Sigmoid colon (tissue), 7 donors: Measurements from ENCODE around the gene AMPD1. TPM values are rescaled to one million over a fixed set of nuclear protein-coding genes. Genes with fewer than 3 reads are reported as not detected.

Source experiments
- DNase-seq: peaks from one replicate; pipeline ENCODE4 v3.0.0-alpha.2; 2019
- H3K27ac ChIP-seq, 4 donors: fragments of 200-600 bp; sonication (generic); one replicate each; pipeline ENCODE4 v1.5.1; 2016 to 2019; ENCODE audit warnings: mild to moderate bottlenecking in 1 of 4
- H3K27me3 ChIP-seq, 3 donors: fragments of 200-600 bp; sonication (generic); one replicate each; pipeline ENCODE4 v1.5.1; 2019; ENCODE audit warnings: mild to moderate bottlenecking in 1 of 3
- H3K36me3 ChIP-seq, 4 donors: fragments of 200-600 bp; sonication (generic); one replicate each; pipeline ENCODE4 v1.5.1; 2016 to 2019
- H3K4me1 ChIP-seq, 4 donors: fragments of 200-600 bp; sonication (generic); one replicate each; pipeline ENCODE4 v1.5.1; 2017 to 2019
- H3K4me3 ChIP-seq, 4 donors: fragments of 200-600 bp; sonication (generic); one replicate each; pipeline ENCODE4 v1.5.1; 2017 to 2019; ENCODE audit warnings: mild to moderate bottlenecking in 2 of 4, moderate library complexity in 1 of 4
- H3K9me3 ChIP-seq, 4 donors: fragments of 200-600 bp in 3 of 4; sonication (generic) in 3 of 4; one replicate each; pipeline versions ENCODE4 v1.5.1 to v1.6.1; 2013 to 2019
- EP300 ChIP-seq, 4 donors: sonication (generic); formaldehyde crosslinking; IDR thresholded peaks; one replicate each; pipeline ENCODE4 v1.6.1; 2017; ENCODE audit warnings: antibody characterized with exemption in 4 of 4
- POLR2A ChIP-seq, 2 donors: fragments of 450-650 bp; IDR thresholded peaks; one replicate each; pipeline ENCODE4 v1.6.1; 2016; ENCODE audit warnings: antibody characterized with exemption in 2 of 2, mild to moderate bottlenecking in 2 of 2, moderate library complexity in 2 of 2
- POLR2AphosphoS5 ChIP-seq, 4 donors: sonication (generic); formaldehyde crosslinking; IDR thresholded peaks; one replicate each; pipeline ENCODE4 v1.6.1; 2017; ENCODE audit warnings: antibody characterized with exemption in 4 of 4
- WGBS, 2 donors: extraction: QIAGEN DNeasy Blood & Tissue Kit; methylation state at CpG; one replicate each; pipeline ENCODE4 v1.1.7; 2013; 5-methylcytosine and 5-hydroxymethylcytosine counted together
- intact Hi-C: fragments of 100-400 bp; cut with DNase I; formaldehyde crosslinking; loops from one replicate; pipeline ENCODE4 v1.15.1; 2023
- polyA plus RNA-seq, 3 donors: library from polyadenylated mRNA; stranded (reverse); fragments of 200-250 nt; gene quantifications; one replicate each; pipeline ENCODE4 v1.2.3, GENCODE V29; 2013
- total RNA-seq, 4 donors: library from RNA; depleted of rRNA; stranded (reverse); fragments of >200 nt; gene quantifications; one replicate each; pipeline ENCODE4 v1.1.0, GENCODE V29; 2016
- TF ChIP-seq, protein P1 (sequence below), 4 experiments: fragments of 450-650 bp in 3 of 4; fragments of 200-600 bp in 1 of 4; IDR thresholded peaks; one replicate each; pipeline ENCODE4 v1.5.1; 2016 to 2019; ENCODE audit warnings: antibody characterized with exemption in 4 of 4, mild to moderate bottlenecking in 3 of 4, moderate library complexity in 2 of 4
- donor health status: healthy with polysubstance abuse.
- donor health status: Bipolar disorder and iron deficiency.
- donor health status: healthy.

The AMPD1 gene
- total and polyA plus RNA-seq, 7 donors = 0.92 TPM; not detected in 6

DNA sequence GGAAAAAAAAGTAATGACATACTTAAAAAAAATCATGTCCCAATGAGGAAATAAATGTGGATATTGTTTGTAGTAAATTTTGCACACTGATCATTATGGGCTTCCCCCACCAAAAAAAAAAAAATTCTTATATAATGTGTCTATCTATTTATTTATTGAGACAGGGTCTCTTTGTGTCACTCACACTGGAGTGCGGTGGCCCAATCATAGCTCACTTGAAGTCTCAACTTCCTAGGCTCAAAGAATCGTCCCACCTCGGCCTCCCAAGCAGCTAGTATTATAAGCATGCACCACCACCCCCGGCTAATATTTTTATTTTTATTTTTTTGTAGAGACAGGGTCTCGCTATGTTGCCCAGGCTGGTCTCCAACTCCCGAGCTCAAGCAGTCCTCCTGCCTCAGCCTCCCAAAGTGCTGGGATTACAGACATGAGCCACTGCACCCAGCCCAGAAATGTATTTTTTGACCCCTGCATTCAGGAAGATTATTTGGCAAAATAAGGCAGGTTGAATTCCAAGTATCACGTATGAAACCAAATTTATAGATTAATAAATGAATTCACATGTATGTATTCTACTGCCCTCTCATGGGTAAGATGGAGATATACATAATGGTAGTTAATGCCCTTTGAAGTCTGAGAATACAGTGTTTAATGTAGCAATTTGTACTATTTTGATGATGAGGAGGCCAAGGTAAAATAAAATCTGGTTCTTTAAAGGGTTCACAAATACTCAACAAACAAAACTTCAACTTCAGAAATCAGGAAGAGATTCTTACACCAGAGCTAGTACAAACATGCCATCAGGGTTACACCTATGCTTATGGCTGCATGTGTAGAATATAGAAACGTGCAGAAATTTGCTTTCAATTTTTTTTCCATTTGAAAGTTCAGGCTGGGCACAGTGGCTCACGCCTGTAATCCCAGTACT is 24.1 kb downstream of the AMPD1 start:
- Histone ChIP-seq H3K27me3 (no peaks in the 10 kb centered on the region), H3K4me1 (peaks cover 0 to 16% (median 7%) of the 10 kb centered on the region in 4 donors), H3K9me3 (no peaks in the 10 kb centered on the region), H3K27ac (no peak overlapping the region), H3K36me3 (no peaks in the 10 kb centered on the region), H3K4me3 (no peak overlapping the region)
- TF ChIP-seq POLR2AphosphoS5 (IDR thresholded peaks at IDR 0.05) (no peak), POLR2A (IDR thresholded peaks at IDR 0.05) (no peak), EP300 (IDR thresholded peaks at IDR 0.05) (no peak)
- TF ChIP-seq, protein P1, sequence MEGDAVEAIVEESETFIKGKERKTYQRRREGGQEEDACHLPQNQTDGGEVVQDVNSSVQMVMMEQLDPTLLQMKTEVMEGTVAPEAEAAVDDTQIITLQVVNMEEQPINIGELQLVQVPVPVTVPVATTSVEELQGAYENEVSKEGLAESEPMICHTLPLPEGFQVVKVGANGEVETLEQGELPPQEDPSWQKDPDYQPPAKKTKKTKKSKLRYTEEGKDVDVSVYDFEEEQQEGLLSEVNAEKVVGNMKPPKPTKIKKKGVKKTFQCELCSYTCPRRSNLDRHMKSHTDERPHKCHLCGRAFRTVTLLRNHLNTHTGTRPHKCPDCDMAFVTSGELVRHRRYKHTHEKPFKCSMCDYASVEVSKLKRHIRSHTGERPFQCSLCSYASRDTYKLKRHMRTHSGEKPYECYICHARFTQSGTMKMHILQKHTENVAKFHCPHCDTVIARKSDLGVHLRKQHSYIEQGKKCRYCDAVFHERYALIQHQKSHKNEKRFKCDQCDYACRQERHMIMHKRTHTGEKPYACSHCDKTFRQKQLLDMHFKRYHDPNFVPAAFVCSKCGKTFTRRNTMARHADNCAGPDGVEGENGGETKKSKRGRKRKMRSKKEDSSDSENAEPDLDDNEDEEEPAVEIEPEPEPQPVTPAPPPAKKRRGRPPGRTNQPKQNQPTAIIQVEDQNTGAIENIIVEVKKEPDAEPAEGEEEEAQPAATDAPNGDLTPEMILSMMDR (IDR thresholded peaks at IDR 0.05) = no peak
- WGBS, 2 donors = 51 to 65% methylated on average over 9 of the region's 9 CpGs
- DNase-seq = no peak
- intact Hi-C loops = loop anchor here (2.0 kb wide), 1 partner anchor 90 kb away; the partner anchor contains the start of gene BCAS2

DNA sequence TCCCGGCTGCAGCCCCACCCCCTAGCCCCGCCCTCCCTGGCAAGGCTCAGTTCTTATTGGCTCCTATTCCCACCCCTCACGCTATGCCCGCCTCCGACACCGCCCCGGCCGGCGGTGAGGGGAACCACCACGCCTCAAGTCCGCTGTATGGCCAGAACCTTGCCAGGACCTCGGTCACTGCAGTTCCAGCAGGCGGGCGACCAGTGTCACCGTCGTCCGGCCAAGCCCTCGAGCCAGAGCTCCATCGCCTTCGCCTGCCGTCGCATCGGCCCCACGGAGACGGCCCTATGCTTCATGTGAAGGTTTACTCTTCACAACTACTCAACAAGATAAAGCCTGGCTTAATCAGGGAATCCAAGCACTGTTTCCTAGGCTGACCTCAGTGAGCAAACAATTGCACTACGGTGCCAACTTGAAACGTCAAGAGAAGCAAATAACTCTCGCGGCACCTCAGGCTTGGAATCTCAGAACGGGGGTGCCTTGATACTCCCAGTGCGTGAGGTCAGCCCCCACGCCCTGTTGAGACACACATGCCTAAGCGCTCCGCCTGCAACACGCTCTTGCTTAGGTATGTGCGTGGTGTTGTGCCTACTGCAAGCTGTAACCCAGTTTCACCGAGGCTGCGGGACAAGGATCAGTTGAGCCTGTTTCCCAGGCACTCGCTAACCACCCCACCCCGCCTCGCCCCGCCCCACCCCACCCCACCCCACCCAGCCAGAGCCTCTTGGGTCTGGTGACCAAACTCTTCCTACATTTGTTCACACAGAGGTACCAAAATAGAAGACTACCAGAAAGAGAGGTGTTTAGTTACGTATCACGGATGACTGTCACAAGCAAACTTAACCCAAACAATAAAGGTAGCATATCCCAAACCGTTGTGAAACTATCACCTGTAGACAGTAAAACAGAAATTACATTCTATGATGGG is 25.0 kb downstream of the AMPD1 start:
- H3K36me3 ChIP-seq = no peaks in the 10 kb centered on the region
- 1 to 3% methylated on average over 45 of the region's 45 CpGs for WGBS, 2 donors
- peaks cover 0 to 16% (median 7%) of the 10 kb centered on the region in 4 donors for H3K4me1 ChIP-seq
- H3K4me3 ChIP-seq = peak overlapping the region; percentile 63 to 88 (median 78)
- H3K27ac ChIP-seq = peak overlapping the region; percentile 66 to 79 (median 77)
- no peaks in the 10 kb centered on the region for H3K27me3 ChIP-seq
- H3K9me3 ChIP-seq = no peaks in the 10 kb centered on the region
- intact Hi-C loops = loop anchor here (1.0 to 2.0 kb wide), 2 partner anchors 46 to 90 kb away; partner anchors contain the start of genes BCAS2 and NRAS
- no peak for TF ChIP-seq EP300 (IDR thresholded peaks at IDR 0.05)
- TF ChIP-seq, protein P1 (IDR thresholded peaks at IDR 0.05) = peak in 2 of 4 experiments; percentile 14 to 22
- no peak for TF ChIP-seq POLR2A (IDR thresholded peaks at IDR 0.05)
- peak in 3 of 4 donors; percentile 36 to 87 (median 59) for TF ChIP-seq POLR2AphosphoS5 (IDR thresholded peaks at IDR 0.05)
- DNase-seq = peak; percentile 95

DNA sequence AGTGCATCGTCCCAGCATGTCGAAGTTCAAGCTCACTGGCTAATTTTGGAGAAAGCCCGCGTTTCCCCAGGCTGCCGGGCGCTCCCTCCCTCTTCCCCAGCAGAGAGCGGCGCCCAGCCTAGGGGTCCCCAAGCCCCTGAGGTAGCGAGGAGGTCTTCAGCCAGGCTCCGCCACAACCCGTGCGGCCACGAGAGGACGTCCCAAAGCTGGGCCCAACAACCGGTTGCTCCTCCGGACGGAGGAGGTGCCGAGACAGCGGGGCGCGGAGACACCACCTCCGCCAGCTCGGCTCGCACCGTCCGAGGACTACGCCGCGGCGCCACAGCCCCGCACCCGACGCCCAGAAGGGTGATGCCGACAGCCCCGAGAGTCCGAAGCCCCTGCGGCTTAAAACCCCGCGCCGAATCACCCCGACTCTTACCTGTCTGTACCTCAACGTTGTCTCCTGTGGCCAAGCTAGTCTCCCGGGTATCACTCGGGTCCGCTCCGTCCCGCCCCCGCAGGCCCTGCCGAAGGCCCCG is 25.7 kb downstream of the AMPD1 start, which contains the start of gene DENND2C:
Gene DENND2C, minus strand, starts transcription at position 488 of the 521 bp plus-strand sequence. CDS start 44,065 bp downstream, outside the sequence.
- intact Hi-C loops = loop anchor here (1.0 to 2.0 kb wide), 2 partner anchors 47 to 89 kb away; partner anchors contain the start of genes BCAS2 and NRAS
- DNase-seq = no peak
- H3K9me3 ChIP-seq = no peaks in the 10 kb centered on the region
- peak within 1 kb of the TSS; percentile 63 to 88 (median 78) for H3K4me3 ChIP-seq
- peak within 1 kb of the TSS; percentile 66 to 79 (median 77) for H3K27ac ChIP-seq
- WGBS, 2 donors = 1% methylated on average over 50 of the region's 50 CpGs
- no peaks in the 10 kb centered on the region for H3K36me3 ChIP-seq
- TF ChIP-seq POLR2AphosphoS5 (IDR thresholded peaks at IDR 0.05) = peak in 1 of 4 donors; percentile 46
- TF ChIP-seq, protein P1 (IDR thresholded peaks at IDR 0.05) = no peak
- H3K4me1 ChIP-seq = peaks cover 0 to 16% (median 7%) of the 10 kb centered on the region in 4 donors
- H3K27me3 ChIP-seq = no peaks in the 10 kb centered on the region
